ACC112 (cell line): Measurements from ENCODE around the gene CAMP.
"Not testable (repeated sequence)": the region's sequence is repeated elsewhere in the genome, so short reads cannot be mapped to it uniquely, and the experiment has no call there.

ENCODE experiments used
- H2AFZ ChIP-seq: fragments of 200-600 bp; sonication (generic); one replicate; pipeline ENCODE4 v1.6.0; 2017; ENCODE audit warnings: antibody characterized with exemption, low read length; ENCODE audit not compliant: unreplicated experiment
- H3K27ac ChIP-seq: fragments of 200-600 bp; sonication (generic); 2 replicates; pipeline ENCODE4 v1.5.1; 2014; ENCODE audit warnings: low read depth, mild to moderate bottlenecking, antibody characterized with exemption, low read length, moderate library complexity
- H3K27me3 ChIP-seq: fragments of 200-600 bp; sonication (generic); 2 replicates; pipeline ENCODE4 v1.6.1; 2014; ENCODE audit warnings: mild to moderate bottlenecking, antibody characterized with exemption, low read length, moderate library complexity, mixed read lengths; ENCODE audit not compliant: insufficient read depth
- H3K36me3 ChIP-seq: fragments of 200-600 bp; sonication (generic); 2 replicates; pipeline ENCODE4 v1.6.1; 2016; ENCODE audit warnings: mild to moderate bottlenecking, antibody characterized with exemption, low read length, moderate library complexity, mixed read lengths; ENCODE audit not compliant: insufficient read depth
- H3K4me1 ChIP-seq: fragments of 200-600 bp; sonication (generic); one replicate; pipeline ENCODE4 v1.6.1; 2016; ENCODE audit warnings: low read length, mixed read lengths; ENCODE audit not compliant: insufficient read depth, unreplicated experiment, control insufficient read depth
- H3K4me3 ChIP-seq: fragments of 200-600 bp; sonication (generic); 2 replicates; pipeline ENCODE4 v1.5.1; 2014; ENCODE audit warnings: mild to moderate bottlenecking, low read depth, low read length
- H3K79me2 ChIP-seq: fragments of 200-600 bp; sonication (generic); one replicate; pipeline ENCODE4 v1.6.0; 2016; ENCODE audit warnings: low read length; ENCODE audit not compliant: control insufficient read depth, unreplicated experiment, insufficient read depth

Gene CAMP

DNA sequence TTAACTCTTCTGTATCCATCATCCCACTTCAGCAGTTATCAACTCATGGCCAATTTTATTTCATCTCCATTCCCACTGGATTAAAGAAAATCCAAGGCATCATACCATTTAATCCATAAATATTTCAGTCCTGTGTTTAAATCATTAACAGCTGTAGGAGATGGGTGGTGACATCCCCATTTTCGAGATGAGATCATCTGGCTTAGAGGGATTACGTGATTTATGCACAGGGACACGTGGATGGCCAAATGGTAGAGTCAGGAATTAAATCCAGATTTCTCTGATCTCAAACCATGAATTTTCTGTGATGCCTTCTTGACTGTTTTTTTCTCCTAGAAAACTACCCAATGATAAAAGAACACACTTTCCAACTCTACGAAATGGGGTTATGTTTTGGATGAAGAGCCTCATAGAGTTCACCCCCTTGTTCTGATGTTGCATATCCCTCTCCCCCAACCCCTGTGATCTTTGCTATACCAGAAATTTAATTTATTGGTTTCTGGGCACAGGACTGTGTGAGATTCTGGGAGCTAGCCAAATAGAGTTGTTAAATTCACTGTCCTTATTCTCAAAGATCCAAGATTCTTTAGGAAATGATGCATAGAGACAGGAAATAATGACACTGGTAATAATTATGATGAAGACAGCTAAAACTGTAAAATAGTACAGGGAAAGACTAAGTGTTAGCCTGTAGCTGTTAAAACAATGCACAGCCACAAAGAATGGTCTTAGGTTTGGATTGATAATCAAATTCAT, 25.0 kb downstream of the CAMP start:
- H3K79me2 ChIP-seq, result no peaks in the 10 kb centered on the region

DNA sequence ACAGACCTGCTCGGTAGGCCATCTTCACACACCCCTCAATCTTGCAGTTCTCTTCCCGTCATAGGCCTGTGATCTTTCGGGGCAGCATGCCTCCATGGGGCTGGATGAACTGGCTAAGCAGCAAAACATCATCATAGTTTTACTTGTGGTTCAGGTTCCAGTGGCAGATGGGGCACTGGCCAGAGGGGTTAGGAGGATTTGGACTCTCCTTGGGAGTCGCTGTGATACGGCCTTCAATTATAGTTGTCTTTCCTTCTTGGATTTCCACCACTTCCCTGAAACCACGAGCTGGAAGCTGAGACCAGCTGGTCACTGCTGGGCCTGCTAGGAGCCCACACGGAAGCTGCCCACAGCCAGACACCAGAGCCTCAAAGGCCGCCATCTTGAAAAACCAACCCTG, 33.3 kb downstream of the CAMP start:
- Histone ChIP-seq H3K36me3 (no peaks in the 10 kb centered on the region; the same call in none of the 2 replicates), H3K4me3 (no peak overlapping the region), H3K4me1 (no peaks in the 10 kb centered on the region), H2AFZ (no peak overlapping the region), H3K79me2 (no peaks in the 10 kb centered on the region), H3K27ac (no peak overlapping the region), H3K27me3 (no peaks in the 10 kb centered on the region)

More for the DNA sequence above, 25.0 kb downstream of the CAMP start:
- no peak overlapping the region for H3K27ac ChIP-seq
- peaks cover 17% of the 10 kb centered on the region for H3K4me1 ChIP-seq
- H3K4me3 ChIP-seq, result no peak overlapping the region
- no peaks in the 10 kb centered on the region for H3K36me3 ChIP-seq
- no peak overlapping the region for H2AFZ ChIP-seq
- no peaks in the 10 kb centered on the region for H3K27me3 ChIP-seq

DNA sequence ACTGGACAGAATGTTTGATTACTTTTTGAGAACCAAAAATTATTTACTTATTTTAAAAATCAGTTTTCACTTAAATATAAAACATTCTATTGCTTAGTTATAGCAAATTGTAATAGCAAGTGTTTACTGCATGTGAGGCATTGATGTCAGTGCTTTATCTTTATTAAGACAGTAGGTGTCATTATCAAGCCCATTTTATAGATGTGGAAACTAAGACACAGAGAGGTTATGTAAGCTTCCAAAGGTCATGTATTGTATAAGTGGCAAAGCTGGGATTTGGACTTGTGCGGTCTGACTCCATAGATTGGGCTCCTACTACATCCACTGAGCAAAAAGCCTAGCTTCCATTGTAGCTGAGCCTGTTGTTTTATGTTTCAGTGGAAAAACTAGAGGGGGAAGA, 35.2 kb downstream of the CAMP start:
- Histone ChIP-seq H3K27me3 (no peaks in the 10 kb centered on the region), H3K4me3 (no peak overlapping the region), H3K27ac (no peak overlapping the region), H3K4me1 (no peaks in the 10 kb centered on the region), H3K36me3 (no peaks in the 10 kb centered on the region; the same call in none of the 2 replicates), H3K79me2 (no peaks in the 10 kb centered on the region), H2AFZ (no peak overlapping the region)

DNA sequence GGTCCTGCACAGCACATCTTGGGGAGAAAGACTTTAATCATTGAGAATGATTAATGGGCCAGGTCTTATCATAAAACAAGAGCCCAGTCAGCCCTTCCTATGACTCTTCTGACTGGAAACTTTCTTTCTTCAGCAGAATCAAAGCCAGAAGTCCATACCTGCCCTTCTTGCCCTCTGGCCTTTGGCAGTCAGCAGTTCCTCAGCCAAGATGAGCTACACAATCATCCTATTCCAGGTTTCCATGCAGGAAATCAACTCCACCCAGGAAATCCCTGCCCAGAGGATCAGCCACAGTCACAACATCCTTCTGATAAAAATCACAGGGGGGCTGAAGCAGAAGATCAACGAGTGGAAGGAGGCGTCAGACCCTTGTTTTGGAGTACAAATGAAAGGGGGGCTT, 44.5 kb downstream of the CAMP start:
- Histone ChIP-seq H2AFZ (no peak overlapping the region), H3K27me3 (no peaks in the 10 kb centered on the region), H3K4me1 (no peaks in the 10 kb centered on the region), H3K4me3 (no peak overlapping the region), H3K27ac (no peak overlapping the region), H3K79me2 (no peaks in the 10 kb centered on the region), H3K36me3 (no peaks in the 10 kb centered on the region)

DNA sequence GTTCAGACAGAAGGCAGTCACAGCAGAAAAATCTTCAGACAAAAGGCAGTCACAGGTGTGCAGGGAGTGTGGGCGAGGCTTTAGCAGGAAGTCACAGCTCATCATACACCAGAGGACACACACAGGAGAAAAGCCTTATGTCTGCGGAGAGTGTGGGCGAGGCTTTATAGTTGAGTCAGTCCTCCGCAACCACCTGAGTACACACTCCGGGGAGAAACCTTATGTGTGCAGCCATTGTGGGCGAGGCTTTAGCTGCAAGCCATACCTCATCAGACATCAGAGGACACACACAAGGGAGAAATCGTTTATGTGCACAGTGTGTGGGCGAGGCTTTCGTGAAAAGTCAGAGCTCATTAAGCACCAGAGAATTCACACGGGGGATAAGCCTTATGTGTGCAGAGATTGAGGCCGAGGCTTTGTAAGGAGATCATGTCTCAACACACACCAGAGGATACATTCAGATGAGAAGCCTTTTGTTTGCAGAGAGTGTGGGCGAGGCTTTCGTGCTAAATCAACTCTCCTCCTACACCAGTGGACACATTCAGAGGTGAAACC, 45.2 kb downstream of the CAMP start:
- Histone ChIP-seq H3K27ac (no peak overlapping the region), H3K4me3 (no peak overlapping the region), H3K36me3 (no peaks in the 10 kb centered on the region), H3K4me1 (no peaks in the 10 kb centered on the region), H3K79me2 (no peaks in the 10 kb centered on the region), H2AFZ (no peak overlapping the region), H3K27me3 (no peaks in the 10 kb centered on the region)

DNA sequence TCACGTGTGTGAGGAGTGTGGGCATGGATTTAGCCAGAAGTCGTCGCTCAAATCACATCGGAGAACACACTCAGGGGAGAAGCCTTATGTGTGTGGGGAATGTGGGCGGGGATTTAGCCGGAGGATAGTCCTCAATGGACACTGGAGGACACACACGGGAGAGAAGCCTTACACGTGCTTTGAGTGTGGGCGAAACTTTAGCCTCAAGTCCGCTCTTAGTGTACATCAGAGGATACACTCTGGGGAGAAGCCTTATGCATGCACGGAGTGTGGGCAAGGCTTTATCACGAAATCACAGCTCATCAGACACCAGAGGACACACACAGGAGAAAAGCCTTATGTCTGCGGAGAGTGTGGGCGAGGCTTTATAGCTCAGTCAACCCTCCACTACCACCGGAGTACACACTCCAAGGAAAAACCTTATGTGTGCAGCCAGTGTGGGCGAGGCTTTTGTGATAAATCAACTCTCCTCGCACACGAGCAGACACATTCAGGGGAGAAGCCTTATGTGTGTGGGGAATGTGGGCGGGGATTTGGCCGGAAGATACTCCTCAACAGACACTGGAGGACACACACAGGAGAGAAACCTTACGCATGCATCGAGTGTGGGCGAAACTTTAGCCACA, 45.8 kb downstream of the CAMP start:
- Histone ChIP-seq H3K27ac (no peak overlapping the region), H3K36me3 (no peaks in the 10 kb centered on the region), H2AFZ (no peak overlapping the region), H3K4me1 (no peaks in the 10 kb centered on the region), H3K4me3 (no peak overlapping the region), H3K79me2 (no peaks in the 10 kb centered on the region), H3K27me3 (no peaks in the 10 kb centered on the region)

DNA sequence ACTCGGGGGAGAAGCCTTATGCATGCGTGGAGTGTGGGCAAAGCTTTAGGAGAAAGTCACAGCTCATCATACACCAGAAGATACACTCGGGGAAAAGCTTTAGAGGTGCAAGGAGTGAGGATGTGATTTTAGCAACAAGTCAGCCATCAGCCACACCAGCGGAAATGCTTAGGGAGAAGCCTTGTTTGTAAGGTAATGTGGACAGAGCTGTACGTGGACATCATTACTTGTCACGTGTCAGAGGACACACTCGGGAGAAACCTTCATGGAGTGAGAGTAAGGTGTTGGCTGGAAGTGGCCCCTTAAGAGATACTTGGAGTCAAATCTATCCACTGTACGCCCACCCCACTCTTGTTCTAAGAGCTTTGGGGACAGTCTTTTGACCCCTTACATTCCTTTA, 46.3 kb downstream of the CAMP start:
- no peaks in the 10 kb centered on the region for H3K4me1 ChIP-seq
- no peak overlapping the region for H3K4me3 ChIP-seq
- H2AFZ ChIP-seq, result no peak overlapping the region
- H3K27me3 ChIP-seq, result no peaks in the 10 kb centered on the region
- H3K36me3 ChIP-seq, result no peaks in the 10 kb centered on the region
- no peaks in the 10 kb centered on the region for H3K79me2 ChIP-seq
- H3K27ac ChIP-seq, result no peak overlapping the region

DNA sequence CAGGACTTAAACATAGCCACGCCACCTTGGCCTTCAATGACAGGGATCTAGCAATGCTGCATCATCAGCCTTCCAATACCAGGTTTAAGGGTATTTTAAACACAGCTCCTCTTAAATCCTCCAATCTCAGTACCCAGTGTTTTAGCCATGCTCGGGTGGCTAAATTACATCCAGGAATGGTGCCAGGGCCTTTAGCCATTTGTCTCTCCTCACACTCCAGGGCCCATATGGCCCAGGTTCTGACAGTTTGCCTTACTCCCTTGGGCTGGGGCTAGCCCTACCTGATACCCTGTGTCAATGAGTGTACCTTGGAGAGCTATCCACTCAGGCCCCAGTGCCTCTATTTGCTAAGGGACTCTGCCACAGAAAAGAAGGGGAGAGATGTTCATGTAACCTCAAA, 47.0 kb downstream of the CAMP start:
- Histone ChIP-seq H3K27me3 (no peaks in the 10 kb centered on the region), H2AFZ (no peak overlapping the region), H3K27ac (no peak overlapping the region), H3K4me1 (no peaks in the 10 kb centered on the region), H3K79me2 (no peaks in the 10 kb centered on the region), H3K36me3 (no peaks in the 10 kb centered on the region), H3K4me3 (no peak overlapping the region)

DNA sequence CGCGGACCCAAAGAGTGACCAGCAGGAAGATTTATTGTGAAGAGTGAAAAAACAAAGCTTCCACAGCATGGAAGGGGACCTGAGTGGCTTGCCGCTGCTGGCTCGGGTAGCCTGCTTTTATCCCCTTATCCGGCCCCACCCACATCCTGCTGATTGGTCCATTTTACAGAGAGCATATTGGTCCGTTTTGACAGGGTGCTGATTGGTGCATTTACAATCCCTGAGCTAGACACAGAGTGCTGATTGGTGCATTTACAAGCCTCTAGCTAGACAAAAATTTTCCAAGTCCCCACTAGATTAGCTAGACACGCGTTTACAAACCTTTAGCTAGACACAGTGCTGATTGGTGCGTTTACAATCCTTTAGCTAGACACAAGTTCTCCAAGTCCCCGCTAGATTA, 47.9 kb downstream of the CAMP start:
- H3K79me2 ChIP-seq, H3K36me3 ChIP-seq, H3K4me1 ChIP-seq, H2AFZ ChIP-seq, H3K27me3 ChIP-seq, H3K27ac ChIP-seq, H3K4me3 ChIP-seq: not testable (repeated sequence)

DNA sequence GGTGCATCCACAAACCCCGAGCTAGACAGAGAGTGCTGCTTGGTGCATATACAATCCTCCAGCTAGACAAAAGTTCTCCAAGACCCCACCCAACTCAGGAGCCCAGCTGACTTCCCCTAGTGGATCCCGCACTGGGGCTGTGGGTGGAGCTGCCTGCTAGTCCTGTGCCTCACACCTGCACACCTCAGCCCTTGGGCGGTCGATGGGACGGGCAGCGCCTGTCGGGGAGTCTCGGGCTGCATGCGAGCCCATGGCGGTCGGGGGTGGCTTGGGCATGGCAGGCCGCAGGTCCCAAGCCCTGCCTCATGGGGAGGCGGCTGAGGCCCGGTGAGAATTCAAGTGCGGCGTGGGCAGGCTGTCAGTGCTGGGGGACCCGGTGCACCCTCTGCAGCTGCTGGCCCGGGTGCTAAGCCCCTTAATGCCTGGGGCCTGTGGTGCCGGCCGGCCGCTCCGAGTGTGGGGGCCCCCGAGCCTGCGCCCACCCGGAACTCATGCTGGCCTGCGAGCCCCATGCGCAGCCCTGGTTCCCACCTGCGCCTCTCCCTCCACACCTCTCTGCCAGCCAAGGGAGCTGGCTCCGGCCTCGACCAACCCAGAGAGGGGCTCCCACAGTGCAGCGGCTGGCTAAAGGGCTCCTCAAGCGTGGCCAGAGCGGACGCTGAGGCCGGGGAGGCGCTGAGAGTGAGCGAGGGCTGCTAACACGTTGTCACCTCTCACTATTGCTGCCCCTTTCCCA, 48.6 kb downstream of the CAMP start:
- H3K36me3 ChIP-seq, result no peaks in the 10 kb centered on the region

More for the DNA sequence above, 48.6 kb downstream of the CAMP start:
- no peak overlapping the region for H2AFZ ChIP-seq
- H3K27me3 ChIP-seq, result no peaks in the 10 kb centered on the region
- no peak overlapping the region for H3K27ac ChIP-seq
- H3K4me1 ChIP-seq, result no peaks in the 10 kb centered on the region
- H3K79me2 ChIP-seq, result no peaks in the 10 kb centered on the region
- H3K4me3 ChIP-seq, result no peak overlapping the region
